ENCODE results near the gene CD22.

DNA sequence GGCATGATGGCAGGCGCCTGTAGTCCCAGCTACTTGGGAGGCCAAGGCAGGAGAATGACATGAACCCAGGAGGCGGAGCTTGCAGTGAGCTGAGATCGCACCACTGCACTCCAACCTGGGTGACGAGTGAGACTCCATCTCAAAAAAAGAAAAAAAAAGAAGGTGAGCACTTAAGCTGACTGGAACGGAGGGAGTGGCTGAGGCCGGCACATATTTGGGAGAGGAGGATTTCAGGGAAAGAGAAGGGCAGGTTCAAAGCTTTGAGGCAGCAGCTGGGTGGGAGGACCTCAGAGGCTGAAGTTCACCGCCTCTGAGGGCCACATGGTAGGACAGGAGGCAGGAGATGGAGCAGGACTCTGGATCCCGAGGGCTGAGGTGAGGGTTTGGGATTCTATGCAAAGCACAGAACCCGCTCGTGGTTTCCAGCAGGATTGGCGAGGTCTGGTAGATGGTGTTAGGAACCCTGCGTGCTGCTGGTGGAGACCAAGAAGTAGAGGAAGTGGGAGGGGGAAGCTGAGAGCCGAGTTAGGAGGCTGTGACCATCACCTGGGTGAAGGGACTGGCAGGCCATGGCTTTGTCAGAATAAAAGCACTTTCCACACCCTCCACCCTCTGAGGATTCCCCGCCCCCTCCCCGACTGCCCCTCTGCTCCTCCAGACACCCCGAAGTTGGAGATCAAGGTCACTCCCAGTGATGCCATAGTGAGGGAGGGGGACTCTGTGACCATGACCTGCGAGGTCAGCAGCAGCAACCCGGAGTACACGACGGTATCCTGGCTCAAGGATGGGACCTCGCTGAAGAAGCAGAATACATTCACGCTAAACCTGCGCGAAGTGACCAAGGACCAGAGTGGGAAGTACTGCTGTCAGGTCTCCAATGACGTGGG is 8.4 kb downstream of the CD22 start:
- TF ChIP-seq FOXM1 (IDR thresholded peaks at IDR 0.05; ENCODE audit: borderline replicate concordance), result no peak
- TF ChIP-seq L3MBTL2 (conservative IDR thresholded peaks at IDR 0.05), result no peak

Data from HEK293T (cell line).